ENCODE measurements around the gene KANSL1. TPM values are rescaled to one million over a fixed set of nuclear protein-coding genes. Genes with fewer than 3 reads are reported as not detected.
"Not testable (repeated sequence)": the region's sequence is repeated elsewhere in the genome, so short reads cannot be mapped to it uniquely, and the experiment has no call there.

KANSL1 gene
- total RNA-seq, 4 donors from 2014 or later: 80.3 to 201 (median 146) TPM

DNA sequence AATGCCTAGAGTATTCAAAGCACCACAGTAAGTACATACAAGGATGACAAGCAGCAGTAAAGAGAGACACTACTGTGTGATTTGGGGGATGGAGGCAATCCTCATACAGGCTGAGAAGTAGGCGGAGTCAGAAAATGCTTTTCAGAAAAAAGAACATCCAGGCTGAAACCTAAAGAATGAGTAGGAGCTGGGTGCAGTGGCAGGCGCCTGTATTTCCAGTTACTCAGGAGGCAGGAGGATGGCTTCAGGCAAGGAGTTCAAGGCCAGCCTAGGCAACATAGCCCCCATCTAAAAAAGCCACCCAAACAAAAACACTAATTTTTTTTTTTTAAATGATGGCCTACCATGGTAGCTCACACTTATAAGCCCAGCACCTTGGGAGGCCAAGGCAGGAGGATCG, 10.3 kb downstream of the KANSL1 start:
- WGBS, 2 donors (ENCODE audit: low coverage in 1 of 2): 82 to 90% methylated on average over 1 to 3 of the region's 3 CpGs
- H3K36me3 ChIP-seq: no peaks in the 10 kb centered on the region
- no peak overlapping the region for H3K4me3 ChIP-seq
- TF ChIP-seq CTCF (IDR thresholded peaks at IDR 0.05): no peak
- TF ChIP-seq POLR2AphosphoS5 (IDR thresholded peaks at IDR 0.05): no peak
- TF ChIP-seq EP300 (IDR thresholded peaks at IDR 0.05; ENCODE audit: low read depth): no peak
- no peak for TF ChIP-seq POLR2A (IDR thresholded peaks at IDR 0.05)
- in situ Hi-C loops (cut with MboI; ENCODE audit: low pct_ligation_motif_present in 1 of 4, low pct_unique_long_range_greater_than_20kb in 1 of 4, low sequenced_read_pairs in 3 of 4) (loop anchor here in 1 of 4 donors (10.0 kb wide), 1 partner anchor 138 kb away; no protein-coding TSS in a partner anchor), intact Hi-C loops (cut with DNase I; ENCODE audit: low total_unique reads) (no loop called here)
- peaks cover 31 to 92% (median 54%) of the 10 kb centered on the region in 4 donors for H3K4me1 ChIP-seq
- H3K27ac ChIP-seq: no peak overlapping the region
- no peaks in the 10 kb centered on the region for H3K9me3 ChIP-seq
- DNase-seq: no peak
- H3K27me3 ChIP-seq: no peaks in the 10 kb centered on the region

DNA sequence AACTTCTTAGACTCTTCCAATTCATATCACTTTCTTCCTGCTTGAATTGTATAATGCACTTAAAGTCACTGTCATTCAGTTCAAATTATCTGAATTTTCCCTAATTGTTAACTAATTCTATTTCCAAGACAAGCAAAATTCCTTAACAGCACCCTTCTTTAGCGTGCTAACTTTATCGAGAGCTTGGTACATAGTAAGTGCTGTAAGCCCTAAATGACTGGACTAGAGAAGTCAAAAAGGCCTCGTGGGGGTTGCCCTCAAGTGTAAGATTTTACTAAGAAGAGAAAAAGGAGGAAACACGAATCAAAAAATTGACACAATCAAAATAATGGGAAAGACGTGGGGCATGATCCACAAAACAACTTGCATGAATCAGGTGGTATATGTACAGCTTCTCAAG, 11.3 kb downstream of the KANSL1 start:
- Histone ChIP-seq H3K27ac (no peak overlapping the region), H3K4me3 (no peak overlapping the region), H3K9me3 (no peaks in the 10 kb centered on the region), H3K27me3 (no peaks in the 10 kb centered on the region), H3K36me3 (no peaks in the 10 kb centered on the region), H3K4me1 (peaks cover 25 to 92% (median 52%) of the 10 kb centered on the region in 4 donors)
- WGBS, 2 donors (ENCODE audit: low coverage in 1 of 2): 65 to 79% methylated on average over 5 of the region's 5 CpGs
- no peak for TF ChIP-seq EP300 (IDR thresholded peaks at IDR 0.05; ENCODE audit: low read depth)
- TF ChIP-seq POLR2AphosphoS5 (IDR thresholded peaks at IDR 0.05): no peak
- TF ChIP-seq CTCF (IDR thresholded peaks at IDR 0.05): no peak
- TF ChIP-seq POLR2A (IDR thresholded peaks at IDR 0.05): no peak
- in situ Hi-C loops (cut with MboI; ENCODE audit: low pct_ligation_motif_present in 1 of 4, low pct_unique_long_range_greater_than_20kb in 1 of 4, low sequenced_read_pairs in 3 of 4) (loop anchor here in 1 of 4 donors (10.0 kb wide), 1 partner anchor 137 kb away; no protein-coding TSS in a partner anchor), intact Hi-C loops (cut with DNase I; ENCODE audit: low total_unique reads) (no loop called here)
- no peak for DNase-seq

DNA sequence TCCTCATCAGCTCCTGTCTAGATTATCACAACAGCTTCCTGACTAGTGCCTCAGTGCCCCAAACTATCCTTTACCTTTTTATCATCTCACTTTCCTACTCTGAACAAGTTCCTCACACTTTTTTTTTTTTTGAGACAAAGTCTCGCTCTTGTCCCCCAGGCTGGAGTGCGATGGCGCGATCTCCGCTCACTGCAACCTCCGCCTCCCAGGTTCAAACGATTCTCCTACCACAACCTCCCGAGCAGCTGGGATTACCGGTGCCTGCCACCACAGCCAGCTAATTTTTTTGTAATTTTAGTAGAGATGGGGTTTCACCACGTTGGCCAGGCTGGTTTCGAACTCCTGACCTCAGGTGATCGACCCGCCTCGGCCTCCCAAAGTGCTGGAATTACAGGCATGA, 11.9 kb downstream of the KANSL1 start:
- H3K4me3 ChIP-seq; H3K36me3 ChIP-seq; H3K27me3 ChIP-seq; DNase-seq; H3K27ac ChIP-seq; H3K9me3 ChIP-seq; intact Hi-C loops (cut with DNase I; ENCODE audit: low total_unique reads): not testable (repeated sequence)
- 89 to 90% methylated on average over 9 to 14 of the region's 14 CpGs for WGBS, 2 donors (ENCODE audit: low coverage in 1 of 2)
- in situ Hi-C loops (cut with MboI; ENCODE audit: low pct_ligation_motif_present in 1 of 4, low pct_unique_long_range_greater_than_20kb in 1 of 4, low sequenced_read_pairs in 3 of 4): loop anchor here in 1 of 4 donors (10.0 kb wide), 1 partner anchor 137 kb away; no protein-coding TSS in a partner anchor
- H3K4me1 ChIP-seq: peaks cover 25 to 90% (median 49%) of the 10 kb centered on the region in 4 donors

DNA sequence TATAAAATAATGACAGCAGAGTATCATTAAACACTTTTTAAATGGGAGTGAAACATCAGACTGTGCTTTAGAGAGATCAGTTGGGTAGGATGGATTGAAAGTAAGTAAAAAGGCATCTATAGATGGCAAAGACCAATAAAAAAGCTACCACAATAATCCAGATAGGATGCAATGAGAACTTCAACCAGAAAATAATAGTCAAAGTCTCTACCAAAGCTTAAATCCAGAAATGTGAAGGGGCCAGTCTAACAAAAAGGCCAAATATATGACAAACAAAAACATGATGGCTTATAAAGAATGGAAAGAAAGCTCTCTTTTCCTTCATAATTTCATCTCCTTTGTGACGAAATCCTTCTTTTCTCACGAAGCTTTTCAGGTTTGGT, 12.3 kb downstream of the KANSL1 start:
- H3K27me3 ChIP-seq: no peaks in the 10 kb centered on the region
- in situ Hi-C loops (cut with MboI; ENCODE audit: low pct_ligation_motif_present in 1 of 4, low pct_unique_long_range_greater_than_20kb in 1 of 4, low sequenced_read_pairs in 3 of 4): loop anchor here in 1 of 4 donors (10.0 kb wide), 1 partner anchor 136 kb away; no protein-coding TSS in a partner anchor
- no peak overlapping the region for H3K27ac ChIP-seq
- H3K36me3 ChIP-seq: no peaks in the 10 kb centered on the region
- WGBS, 2 donors (ENCODE audit: low coverage in 1 of 2): 73 to 76% methylated on average over 2 of the region's 2 CpGs
- no peaks in the 10 kb centered on the region for H3K9me3 ChIP-seq
- intact Hi-C loops (cut with DNase I; ENCODE audit: low total_unique reads): no loop called here
- no peak for DNase-seq
- peaks cover 27 to 93% (median 51%) of the 10 kb centered on the region in 4 donors for H3K4me1 ChIP-seq
- H3K4me3 ChIP-seq: no peak overlapping the region
- TF ChIP-seq CTCF (IDR thresholded peaks at IDR 0.05): no peak
- TF ChIP-seq POLR2AphosphoS5 (IDR thresholded peaks at IDR 0.05): no peak
- no peak for TF ChIP-seq POLR2A (IDR thresholded peaks at IDR 0.05)
- TF ChIP-seq EP300 (IDR thresholded peaks at IDR 0.05; ENCODE audit: low read depth): no peak

DNA sequence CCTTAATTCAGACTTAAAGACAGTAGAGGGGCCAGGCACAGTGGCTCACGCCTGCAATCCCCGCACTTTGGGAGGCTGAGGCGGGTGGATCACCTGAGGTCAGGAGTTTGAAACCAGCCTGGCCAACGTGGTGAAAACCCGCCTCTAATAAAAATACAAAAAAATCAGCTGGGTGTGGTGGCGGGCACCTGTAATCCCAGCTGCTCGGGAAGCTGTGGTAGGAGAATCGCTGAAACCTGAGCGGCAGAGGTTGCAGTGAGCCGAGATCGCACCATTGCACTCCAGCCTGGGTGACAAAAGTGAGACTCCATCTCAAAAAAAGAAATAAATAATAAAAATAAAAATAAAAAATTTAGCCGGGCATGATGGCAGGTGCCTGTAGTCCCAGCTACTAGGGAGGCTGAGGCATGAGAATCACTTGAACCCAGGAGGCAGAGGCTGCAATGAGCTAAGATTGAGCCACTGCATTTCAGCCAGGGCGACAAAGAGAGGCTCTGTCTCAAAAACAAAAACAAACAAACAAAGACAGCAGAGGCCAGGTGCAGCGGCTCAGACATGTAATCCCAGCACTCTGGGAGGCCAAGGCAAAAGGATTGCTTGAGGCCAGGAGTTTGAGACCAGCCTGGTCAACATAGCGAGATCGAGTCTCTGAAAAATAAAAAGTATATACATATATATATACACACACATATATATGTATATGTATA, 12.9 kb downstream of the KANSL1 start:
- DNase-seq; intact Hi-C loops (cut with DNase I; ENCODE audit: low total_unique reads); H3K27ac ChIP-seq; H3K4me3 ChIP-seq; H3K27me3 ChIP-seq; H3K36me3 ChIP-seq; H3K9me3 ChIP-seq: not testable (repeated sequence)
- 88 to 89% methylated on average over 16 of the region's 16 CpGs for WGBS, 2 donors (ENCODE audit: low coverage in 1 of 2)
- peaks cover 27 to 95% (median 50%) of the 10 kb centered on the region in 4 donors for H3K4me1 ChIP-seq
- in situ Hi-C loops (cut with MboI; ENCODE audit: low pct_ligation_motif_present in 1 of 4, low pct_unique_long_range_greater_than_20kb in 1 of 4, low sequenced_read_pairs in 3 of 4): loop anchor here in 1 of 4 donors (10.0 kb wide), 1 partner anchor 136 kb away; no protein-coding TSS in a partner anchor

Data from transverse colon (tissue), 4 donors.